ENCODE measurements around the gene DLL4. TPM values are rescaled to one million over a fixed set of nuclear protein-coding genes. Genes with fewer than 3 reads are reported as not detected.

The DLL4 gene
- total and polyA plus RNA-seq, 2 experiments from 2014 or later = not detected

DNA sequence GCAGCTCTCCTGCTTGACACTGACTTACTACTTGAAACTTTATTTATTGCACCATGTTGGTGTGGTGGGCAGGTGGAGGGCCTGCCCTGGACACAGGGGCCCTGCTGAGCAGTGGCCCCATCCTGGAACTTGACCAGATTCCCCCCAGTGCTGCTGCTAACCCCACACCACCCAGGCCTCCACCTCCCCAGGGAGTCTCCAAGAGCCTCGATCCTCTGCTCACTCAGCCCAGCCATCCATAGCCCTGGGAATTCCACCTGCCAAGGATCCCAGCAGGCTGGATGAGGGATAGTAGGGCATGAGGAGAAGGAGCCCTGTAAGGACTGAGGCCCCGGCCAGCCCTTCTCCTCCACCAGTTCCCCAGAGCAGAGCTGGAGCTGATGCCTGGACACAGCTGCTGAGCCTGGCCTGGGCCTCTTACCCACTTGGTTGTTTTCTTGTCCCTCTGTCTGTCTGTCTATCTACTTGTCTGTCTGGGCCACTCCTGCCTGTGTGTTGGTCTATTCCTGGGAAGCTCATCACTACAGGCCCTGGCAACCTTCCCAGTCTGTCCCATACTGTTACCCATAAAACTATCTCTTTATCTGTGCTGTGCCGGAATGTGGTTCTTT, 26.9 kb downstream of the DLL4 start:
- Histone ChIP-seq H4K20me1 (ENCODE audit: insufficient read depth) (no peaks in the 10 kb centered on the region; the same call in 1 of the 2 replicates), H3K9me3 (ENCODE audit: low read depth) (no peaks in the 10 kb centered on the region), H2AFZ (no peak overlapping the region), H3K4me1 (ENCODE audit: insufficient read depth) (peaks cover 32% of the 10 kb centered on the region), H3K27me3 (replicated peaks; ENCODE audit: insufficient read depth) (no peaks in the 10 kb centered on the region), H3K9ac (peak overlapping the region; percentile 41; the same call in 1 of the 2 replicates), H3K4me2 (ENCODE audit: unreplicated experiment) (peak overlapping the region; percentile 60), H3K27ac (no peak overlapping the region), H3K9me2 (ENCODE audit: insufficient read depth) (no peaks in the 10 kb centered on the region), H3K36me3 (ENCODE audit: low read depth) (peaks cover 19% of the 10 kb centered on the region; the same call in 1 of the 2 replicates), H3K79me2 (ENCODE audit: insufficient read depth) (peaks cover 32% of the 10 kb centered on the region), H3F3A (ENCODE audit: insufficient read depth) (peaks cover 18% of the 10 kb centered on the region), H3K4me3 (peak overlapping the region; percentile 83)
- TF ChIP-seq EZH2 (IDR thresholded peaks at IDR 0.05; ENCODE audit: insufficient read depth, poor library complexity, severe bottlenecking) (no peak), EZH2phosphoT487 (IDR thresholded peaks at IDR 0.05; ENCODE audit: insufficient read depth, low read depth) (no peak)
- WGBS, 2 experiments (ENCODE audit: low coverage in 1 of 2, low lambda C conversion rate in 2 of 2, missing lambda C conversion rate in 2 of 2) = 71 to 85% methylated on average over 3 of the region's 3 CpGs
- in situ Hi-C loops (cut with MboI) = no loop called here
- DNase-seq = peak; percentile 40

- no peak for DNase-seq
- no peaks in the 10 kb centered on the region; the same call in 1 of the 2 replicates for H4K20me1 ChIP-seq (ENCODE audit: insufficient read depth)
- H2AFZ ChIP-seq = no peak overlapping the region
- H3K9me2 ChIP-seq (ENCODE audit: insufficient read depth) = no peaks in the 10 kb centered on the region
- in situ Hi-C loops (cut with MboI) = no loop called here
- peak overlapping the region; percentile 41; the same call in 1 of the 2 replicates for H3K9ac ChIP-seq
- H3K27me3 ChIP-seq (replicated peaks; ENCODE audit: insufficient read depth) = no peaks in the 10 kb centered on the region
- peaks cover 19% of the 10 kb centered on the region; the same call in 1 of the 2 replicates for H3K36me3 ChIP-seq (ENCODE audit: low read depth)
- H3K27ac ChIP-seq = no peak overlapping the region
- H3K4me1 ChIP-seq (ENCODE audit: insufficient read depth) = peaks cover 32% of the 10 kb centered on the region
- TF ChIP-seq EZH2 (IDR thresholded peaks at IDR 0.05; ENCODE audit: insufficient read depth, poor library complexity, severe bottlenecking) = no peak
- TF ChIP-seq EZH2phosphoT487 (IDR thresholded peaks at IDR 0.05; ENCODE audit: insufficient read depth, low read depth) = no peak
- H3K79me2 ChIP-seq (ENCODE audit: insufficient read depth) = peaks cover 32% of the 10 kb centered on the region
- peak overlapping the region; percentile 83 for H3K4me3 ChIP-seq
- no peaks in the 10 kb centered on the region for H3K9me3 ChIP-seq (ENCODE audit: low read depth)
- WGBS, 2 experiments (ENCODE audit: low coverage in 1 of 2, low lambda C conversion rate in 2 of 2, missing lambda C conversion rate in 2 of 2) = 94 to 100% methylated on average over 3 of the region's 3 CpGs
- peaks cover 18% of the 10 kb centered on the region for H3F3A ChIP-seq (ENCODE audit: insufficient read depth)
- H3K4me2 ChIP-seq (ENCODE audit: unreplicated experiment) = peak overlapping the region; percentile 60
Measured at GRCh38 chr15:40956541-40956982, 27.4 kb downstream of the DLL4 start.

DNA sequence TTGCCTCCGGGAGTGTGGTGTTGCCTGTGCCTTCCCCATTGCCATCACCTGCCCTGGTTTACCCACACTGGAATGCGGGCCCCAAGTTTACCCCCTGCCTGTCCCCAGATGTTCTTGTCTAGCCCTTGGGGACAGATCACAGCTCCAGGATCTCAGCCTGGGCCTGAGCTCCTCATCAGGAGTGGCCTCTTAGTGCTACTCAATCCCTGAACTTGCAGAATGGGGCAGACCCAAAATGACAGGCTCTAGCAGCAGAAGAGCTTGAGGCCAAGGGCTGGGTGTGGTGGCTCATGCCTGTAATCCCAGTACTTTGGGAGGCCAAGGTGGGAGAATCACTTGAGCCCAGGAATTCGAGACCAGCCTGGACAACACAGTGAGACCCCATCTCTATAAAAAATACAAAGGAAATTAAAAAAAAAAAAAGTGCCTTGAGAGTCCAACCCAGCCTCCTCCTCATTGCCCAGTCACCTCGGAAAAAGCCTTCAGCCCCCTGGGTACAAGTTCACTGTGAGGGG, 28.0 kb downstream of the DLL4 start:
- Histone ChIP-seq H2AFZ (no peak overlapping the region), H3K9me3 (ENCODE audit: low read depth) (no peaks in the 10 kb centered on the region), H3K4me1 (ENCODE audit: insufficient read depth) (peaks cover 30% of the 10 kb centered on the region), H3K4me3 (no peak overlapping the region), H3F3A (ENCODE audit: insufficient read depth) (peaks cover 13% of the 10 kb centered on the region), H3K79me2 (ENCODE audit: insufficient read depth) (peaks cover 32% of the 10 kb centered on the region), H3K9ac (no peak overlapping the region), H3K27ac (no peak overlapping the region), H3K9me2 (ENCODE audit: insufficient read depth) (no peaks in the 10 kb centered on the region), H3K4me2 (ENCODE audit: unreplicated experiment) (no peak overlapping the region), H4K20me1 (ENCODE audit: insufficient read depth) (no peaks in the 10 kb centered on the region; the same call in 1 of the 2 replicates), H3K36me3 (ENCODE audit: low read depth) (peaks cover 19% of the 10 kb centered on the region; the same call in 1 of the 2 replicates), H3K27me3 (replicated peaks; ENCODE audit: insufficient read depth) (no peaks in the 10 kb centered on the region)
- in situ Hi-C loops (cut with MboI) = no loop called here
- DNase-seq = no peak
- 80 to 93% methylated on average over 4 of the region's 4 CpGs for WGBS, 2 experiments (ENCODE audit: low coverage in 1 of 2, low lambda C conversion rate in 2 of 2, missing lambda C conversion rate in 2 of 2)
- TF ChIP-seq EZH2 (IDR thresholded peaks at IDR 0.05; ENCODE audit: insufficient read depth, poor library complexity, severe bottlenecking) = no peak
- TF ChIP-seq EZH2phosphoT487 (IDR thresholded peaks at IDR 0.05; ENCODE audit: insufficient read depth, low read depth) = no peak

DNA sequence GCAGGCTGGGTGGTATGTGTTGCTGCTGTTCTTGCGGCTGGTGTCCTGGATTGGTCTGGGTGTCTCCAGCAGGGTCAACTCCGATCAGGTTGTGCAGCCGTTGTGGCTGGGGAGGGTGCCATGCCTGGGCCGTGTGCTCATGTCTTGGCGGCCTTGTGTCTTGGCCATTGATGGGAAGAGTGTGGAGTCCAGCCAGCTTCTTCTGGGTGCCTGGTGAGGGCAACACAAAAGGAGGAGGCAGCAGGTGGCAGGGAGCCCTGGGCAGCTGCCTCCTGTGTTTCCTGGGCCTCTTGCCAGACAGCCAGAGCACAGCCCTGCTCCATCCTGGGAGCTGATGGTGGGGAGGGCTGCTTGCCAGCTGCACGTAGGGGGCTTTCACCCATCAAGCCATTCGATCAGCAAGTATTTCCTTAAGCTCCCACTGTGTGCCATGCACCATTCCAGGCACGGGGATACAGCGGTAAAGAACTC, 28.5 kb downstream of the DLL4 start:
- H3K36me3 ChIP-seq (ENCODE audit: low read depth) = peaks cover 19% of the 10 kb centered on the region; the same call in 1 of the 2 replicates
- H3K4me2 ChIP-seq (ENCODE audit: unreplicated experiment) = no peak overlapping the region
- no peak overlapping the region for H3K9ac ChIP-seq
- no peaks in the 10 kb centered on the region; the same call in 1 of the 2 replicates for H4K20me1 ChIP-seq (ENCODE audit: insufficient read depth)
- H3K4me3 ChIP-seq = no peak overlapping the region
- peaks cover 25% of the 10 kb centered on the region for H3K4me1 ChIP-seq (ENCODE audit: insufficient read depth)
- no peak overlapping the region for H3K27ac ChIP-seq
- H3K9me2 ChIP-seq (ENCODE audit: insufficient read depth) = no peaks in the 10 kb centered on the region
- peaks cover 9% of the 10 kb centered on the region; the same call in 1 of the 2 replicates for H3F3A ChIP-seq (ENCODE audit: insufficient read depth)
- no peaks in the 10 kb centered on the region for H3K27me3 ChIP-seq (replicated peaks; ENCODE audit: insufficient read depth)
- H2AFZ ChIP-seq = no peak overlapping the region
- 56 to 60% methylated on average over 9 of the region's 9 CpGs for WGBS, 2 experiments (ENCODE audit: low coverage in 1 of 2, low lambda C conversion rate in 2 of 2, missing lambda C conversion rate in 2 of 2)
- TF ChIP-seq EZH2 (IDR thresholded peaks at IDR 0.05; ENCODE audit: insufficient read depth, poor library complexity, severe bottlenecking) (no peak), EZH2phosphoT487 (IDR thresholded peaks at IDR 0.05; ENCODE audit: insufficient read depth, low read depth) (no peak)
- H3K9me3 ChIP-seq (ENCODE audit: low read depth) = no peaks in the 10 kb centered on the region
- DNase-seq = no peak
- peaks cover 32% of the 10 kb centered on the region for H3K79me2 ChIP-seq (ENCODE audit: insufficient read depth)
- in situ Hi-C loops (cut with MboI) = no loop called here

Data from GM23248 (cell line).